Endometrial microvascular endothelial cells (primary cell): ENCODE measurements around the gene ZNF593. TPM values are rescaled to one million over a fixed set of nuclear protein-coding genes. Genes with fewer than 3 reads are reported as not detected.

Experiments used
- in situ Hi-C: cut with HindIII; loops from 2 replicates; pipeline ENCODE4 v1.10.0; 2017; ENCODE audit warnings: low sequenced_read_pairs, low pct_unique_long_range_greater_than_20kb; ENCODE audit errors: inconsistent ontology term
- total RNA-seq: library from RNA; depleted of rRNA; stranded (reverse); fragments of >200 nt; gene quantifications from one replicate; pipeline ENCODE4 v1.2.3, GENCODE V29; 2015; ENCODE audit errors: inconsistent ontology term

Gene ZNF593
- total RNA-seq, 1 donor from 2014 or later, result 49.0 TPM

DNA sequence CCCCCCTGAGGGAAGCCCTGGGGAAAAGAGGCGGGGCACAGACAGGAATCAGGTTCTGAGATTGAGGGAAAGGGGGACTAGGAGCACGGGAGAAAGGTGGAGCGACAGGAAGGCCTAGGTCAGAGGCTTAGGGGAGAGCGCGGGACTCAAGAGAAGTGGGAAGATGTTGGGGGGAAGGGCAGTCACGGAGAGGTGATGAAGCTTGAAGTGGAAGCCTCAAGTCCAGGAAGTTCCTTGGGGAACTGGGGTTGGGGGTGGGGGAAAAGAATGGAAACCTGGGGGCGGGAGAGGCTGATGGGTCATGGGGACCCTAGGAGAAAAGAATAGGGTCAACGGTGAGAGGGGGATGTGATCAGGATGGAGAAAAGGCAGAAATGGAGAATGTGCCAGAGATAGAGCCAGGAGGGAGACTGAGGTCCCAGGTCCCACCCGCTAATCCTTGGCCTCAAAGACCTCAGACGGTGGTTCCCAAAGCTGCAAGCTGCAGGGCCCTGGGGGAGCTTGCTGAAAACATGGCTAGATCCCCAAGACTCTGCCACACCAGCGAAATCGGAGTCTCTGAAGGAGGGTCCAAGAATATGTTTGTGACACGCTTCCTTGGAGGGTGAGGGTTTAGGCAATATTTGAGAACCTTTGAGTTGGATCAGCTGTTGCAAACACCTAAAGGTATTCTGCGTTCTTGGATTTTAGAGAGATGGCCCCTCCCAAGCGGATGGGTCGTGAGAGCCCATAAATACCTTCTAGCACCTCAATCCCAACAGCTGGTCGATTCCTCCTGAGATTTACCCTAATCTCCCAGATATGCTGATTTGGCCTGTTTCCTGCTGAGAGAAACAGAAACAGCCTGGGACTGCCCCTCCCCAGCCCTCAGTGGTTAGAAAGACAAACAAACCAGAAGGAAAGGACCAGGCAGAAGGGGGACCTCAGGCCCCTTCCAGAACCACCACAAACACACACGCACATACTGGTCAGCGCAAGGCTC lies 4.6 kb upstream of the ZNF593 start:
- in situ Hi-C loops, result no loop called here

DNA sequence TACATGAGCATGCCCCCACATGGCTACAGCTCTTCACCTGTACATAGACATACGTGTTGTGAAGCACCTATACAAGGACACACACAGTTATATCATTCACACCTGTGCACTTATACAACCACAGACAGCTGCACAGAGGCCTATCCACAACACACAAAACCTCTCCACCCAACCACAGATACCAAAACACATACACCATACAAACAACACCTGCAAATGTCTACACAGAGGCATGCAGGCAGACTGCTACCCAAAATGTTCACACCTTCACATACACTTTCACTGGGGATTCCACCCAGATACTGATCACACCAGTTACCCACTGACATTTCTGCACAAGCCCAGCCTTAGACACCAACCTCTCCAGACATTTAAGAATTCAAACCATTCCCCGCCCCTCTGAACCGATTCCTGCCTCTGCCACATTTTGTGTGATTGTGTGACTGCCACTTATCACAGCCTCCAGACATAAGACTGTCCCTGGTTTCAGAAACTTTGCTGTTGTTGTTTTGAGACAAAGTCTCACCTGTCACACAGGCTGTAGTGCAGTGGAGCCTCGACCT lies 2.9 kb upstream of the ZNF593 start:
- in situ Hi-C loops, result no loop called here

DNA sequence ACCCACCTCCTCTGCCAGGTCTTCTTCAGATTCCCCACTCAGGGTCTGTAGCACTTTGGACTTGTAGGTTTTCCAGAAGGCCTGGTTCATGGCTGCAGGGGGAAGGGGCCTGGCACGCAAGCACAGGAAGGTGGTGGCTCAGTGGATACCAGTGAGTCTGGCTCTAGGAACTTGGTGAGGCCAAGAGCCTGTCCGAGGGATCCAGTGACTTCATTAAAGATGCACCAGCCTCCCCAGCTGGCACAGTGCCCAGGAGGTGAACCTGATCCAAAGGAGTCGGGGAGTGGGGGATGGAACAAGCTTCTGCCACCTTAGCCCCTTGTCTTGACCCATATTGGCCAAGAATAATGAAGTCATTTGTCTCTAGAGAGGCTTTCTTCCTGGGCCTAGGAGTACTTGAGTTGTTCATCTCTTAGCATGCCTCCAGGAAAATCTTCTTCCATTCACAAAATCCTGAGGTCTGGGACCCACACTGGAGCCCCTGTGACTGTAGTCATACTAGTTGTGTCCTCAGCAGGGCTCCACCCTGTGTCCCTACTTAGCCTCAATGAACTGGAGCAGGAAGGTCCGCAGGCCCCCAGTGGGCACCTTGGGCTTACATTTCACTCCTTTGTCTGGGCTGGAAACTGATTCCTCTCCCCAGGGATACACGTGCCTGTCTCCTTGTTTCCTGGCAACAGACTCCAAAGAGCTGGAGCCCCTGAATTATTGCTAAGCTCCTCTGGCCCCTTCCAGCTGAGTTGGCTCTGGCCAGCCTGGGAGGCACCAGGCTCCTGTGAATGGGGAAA lies 1.1 kb upstream of the ZNF593 start, which contains the start of gene C1orf232:
TSS of gene C1orf232 (minus strand) at position 554 of the 788 bp plus-strand sequence. CDS start at position 90, 464 bp downstream.
- in situ Hi-C loops, result no loop called here

DNA sequence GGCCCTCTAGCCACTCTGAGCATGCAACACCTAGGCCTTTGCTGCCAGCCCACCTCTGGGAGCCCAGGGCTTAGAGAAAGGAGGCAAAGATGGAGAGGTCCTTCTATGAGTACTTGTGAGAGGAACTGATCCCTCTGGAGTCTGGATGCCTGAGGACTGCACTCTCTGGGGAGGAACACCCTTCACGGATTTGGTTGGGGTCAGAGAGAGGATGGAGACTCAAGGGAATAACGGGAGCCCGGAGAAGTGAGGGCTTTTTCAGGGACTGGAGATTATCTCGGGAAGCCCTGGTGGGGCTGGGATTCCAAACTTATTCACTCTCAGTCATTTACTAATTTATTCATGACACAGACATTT lies 532 bp upstream of the ZNF593 start:
- in situ Hi-C loops, result no loop called here

DNA sequence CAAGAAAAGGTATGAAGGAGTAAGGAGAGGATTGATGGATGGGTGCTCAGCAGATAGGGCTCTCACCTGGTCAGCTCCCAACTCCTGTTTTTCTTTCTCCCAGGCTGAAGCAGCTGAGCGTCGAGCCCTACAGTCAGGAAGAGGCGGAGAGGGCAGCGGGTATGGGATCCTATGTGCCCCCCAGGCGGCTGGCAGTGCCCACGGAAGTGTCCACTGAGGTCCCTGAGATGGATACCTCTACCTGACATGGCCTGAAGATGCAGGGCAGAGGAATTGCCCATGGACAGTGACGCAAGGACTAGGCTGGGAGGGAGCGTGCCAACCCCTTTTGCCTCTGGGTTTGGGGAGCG lies 739 bp downstream of the ZNF593 start:
- in situ Hi-C loops, result no loop called here

DNA sequence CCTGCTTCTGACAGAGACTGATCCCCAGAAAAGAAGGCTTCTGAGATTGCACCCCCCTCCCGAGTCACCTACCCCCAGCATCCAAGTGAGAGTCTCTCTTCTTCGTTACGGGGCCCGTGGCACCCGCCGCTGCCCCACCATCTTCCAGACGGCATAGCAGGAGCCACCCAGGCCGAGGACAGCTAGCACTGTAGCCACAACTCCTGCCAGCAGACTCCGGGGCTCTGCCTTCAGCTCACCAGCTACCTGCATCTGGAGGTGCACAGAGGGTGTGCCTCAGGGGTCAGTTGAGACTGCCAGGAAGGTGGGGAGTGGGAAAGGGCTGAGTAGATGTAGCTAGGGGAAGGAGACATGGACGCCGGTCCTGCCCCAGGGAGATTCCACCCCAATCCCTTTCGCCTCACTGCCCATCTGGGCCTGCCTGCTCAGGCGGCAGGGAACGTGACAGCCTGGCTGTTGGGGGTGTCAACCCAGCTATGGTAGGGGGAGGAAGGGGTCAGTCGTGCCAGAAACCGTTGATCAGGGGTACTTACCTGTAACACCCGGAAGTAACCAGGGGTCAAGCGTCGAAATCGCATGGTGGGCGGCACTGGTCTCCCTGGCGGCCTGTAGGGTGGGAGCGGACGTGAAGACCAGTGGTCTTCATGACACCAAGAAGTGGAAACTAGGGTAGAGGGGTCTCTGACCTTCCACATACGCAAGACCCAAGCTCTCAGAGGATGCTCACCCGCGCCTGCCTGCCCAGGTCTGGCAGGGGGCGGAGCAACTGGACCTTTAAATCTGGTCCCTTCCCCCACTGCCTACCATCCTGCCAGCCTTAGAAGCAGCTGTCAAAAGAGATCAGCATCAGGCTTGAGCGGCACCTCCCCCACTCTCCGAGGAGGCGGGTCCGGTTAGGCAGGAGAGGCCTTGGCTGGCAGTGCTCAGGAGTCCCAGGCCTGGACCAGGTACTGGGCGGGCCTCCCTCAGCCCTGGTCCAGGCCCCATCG lies 1.7 kb downstream of the ZNF593 start, which contains the start of gene ZNF593OS:
TSS of gene ZNF593OS (minus strand) at position 749 of the 989 bp plus-strand sequence. CDS start at position 578, 171 bp downstream.
- in situ Hi-C loops, result no loop called here

DNA sequence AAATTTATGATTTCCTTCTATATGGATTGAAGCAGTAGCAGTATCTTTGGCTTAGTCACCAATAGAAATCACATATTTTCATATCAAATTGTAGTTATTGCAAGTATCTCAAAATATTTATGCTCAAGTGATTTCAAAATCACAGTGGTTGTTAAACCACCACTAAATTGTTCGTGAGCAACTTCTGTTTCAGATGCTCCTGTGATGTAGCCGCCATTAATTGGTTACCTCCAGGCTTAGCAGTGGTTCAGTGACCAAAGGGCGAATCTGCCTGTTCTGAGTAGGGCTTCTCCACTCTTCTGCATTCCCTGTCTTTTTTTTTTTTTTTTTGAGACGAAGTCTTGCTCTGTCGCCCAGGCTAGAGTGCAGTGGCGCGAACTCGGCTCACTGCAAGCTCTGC lies 5.6 kb downstream of the ZNF593 start:
- in situ Hi-C loops, result no loop called here

DNA sequence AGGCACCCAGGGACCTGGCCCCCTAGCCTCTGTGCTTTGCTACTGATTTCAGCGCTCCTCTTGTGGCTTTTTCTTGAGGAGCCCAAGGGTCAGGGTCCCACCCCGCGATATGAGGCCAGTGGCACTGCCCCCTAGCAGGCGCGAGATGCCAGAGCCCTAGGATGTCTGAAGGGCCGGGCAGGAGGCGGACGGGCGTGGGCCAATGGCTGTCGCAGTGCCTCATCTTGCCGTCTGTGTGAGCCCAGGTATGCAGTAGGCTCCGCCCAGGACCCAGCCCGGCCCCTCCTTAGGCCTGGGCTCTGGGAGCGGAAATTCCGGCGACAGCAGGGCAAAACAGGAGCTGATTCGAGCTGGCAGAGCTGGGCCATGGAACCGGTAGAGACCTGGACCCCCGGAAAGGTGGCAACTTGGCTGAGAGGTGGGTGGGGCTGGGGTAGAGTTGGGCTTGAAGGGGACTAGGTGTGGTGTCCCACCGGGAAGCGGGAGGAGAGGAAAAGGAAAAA lies 7.5 kb downstream of the ZNF593 start, which contains the start of gene CNKSR1:
TSS of gene CNKSR1 (plus strand) at position 310 of the 503 bp plus-strand sequence. CDS start at position 367, 57 bp downstream.
- in situ Hi-C loops, result no loop called here

DNA sequence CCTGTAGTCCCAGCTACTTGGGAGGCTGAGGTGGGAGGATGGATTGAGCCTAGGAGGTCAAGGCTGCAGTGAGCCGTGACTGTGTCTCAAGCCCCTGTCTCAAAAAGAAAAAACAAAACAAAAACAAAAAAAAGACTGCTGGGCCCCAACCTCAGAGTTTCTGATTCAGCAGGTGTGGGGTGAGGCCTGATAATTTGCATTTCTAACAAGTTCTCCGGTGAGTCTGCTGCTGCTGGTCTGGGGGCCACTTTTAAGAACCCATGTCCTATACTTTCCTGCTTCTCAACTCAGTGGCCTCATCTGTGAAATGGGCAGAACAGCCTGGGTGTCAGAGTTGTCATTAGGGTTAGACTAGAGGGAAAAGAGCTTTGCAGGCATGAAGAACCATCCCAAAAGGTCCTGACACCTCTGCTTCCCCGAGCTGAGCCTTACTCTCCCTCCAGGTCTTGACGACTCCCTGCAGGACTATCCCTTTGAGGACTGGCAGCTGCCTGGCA lies 10.3 kb downstream of the ZNF593 start:
- in situ Hi-C loops, result no loop called here

DNA sequence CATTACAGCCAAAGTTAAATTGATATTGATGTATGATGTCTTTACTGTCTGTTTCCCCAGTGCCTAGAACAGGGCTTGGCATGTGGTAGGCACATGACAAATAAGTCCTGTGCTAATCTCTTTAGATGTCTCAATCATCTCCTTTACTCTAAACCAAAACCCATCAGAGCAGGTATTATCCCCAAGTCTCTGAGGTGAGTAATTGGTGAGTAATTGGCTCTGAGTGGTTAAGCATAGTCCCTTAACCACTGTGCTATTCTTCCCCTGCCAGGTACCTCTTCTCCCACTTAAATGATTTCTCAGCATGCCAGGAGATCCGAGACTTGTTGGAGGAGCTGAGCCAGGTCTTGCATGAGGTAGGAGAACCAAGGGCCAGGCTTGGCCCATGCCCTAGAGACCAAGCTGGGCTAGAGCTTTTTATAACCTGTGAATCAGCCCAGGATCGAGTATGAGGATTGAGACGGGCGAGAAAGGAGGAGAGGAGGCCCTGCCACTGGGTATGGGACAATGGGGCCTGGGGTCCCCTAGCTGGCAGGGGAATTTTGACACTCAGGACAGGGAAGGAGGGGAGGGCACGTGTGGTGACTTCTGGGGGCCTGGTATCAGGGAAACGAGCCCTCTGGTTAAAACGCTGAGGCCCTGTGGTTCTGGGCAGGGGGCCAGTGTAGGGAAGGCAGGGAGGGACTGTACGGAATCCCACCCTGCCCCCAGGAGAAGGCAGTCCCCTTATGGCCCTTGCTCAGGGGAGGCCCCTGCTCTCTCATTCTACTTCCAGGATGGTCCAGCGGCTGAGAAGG lies 12.1 kb downstream of the ZNF593 start:
- in situ Hi-C loops, result no loop called here

DNA sequence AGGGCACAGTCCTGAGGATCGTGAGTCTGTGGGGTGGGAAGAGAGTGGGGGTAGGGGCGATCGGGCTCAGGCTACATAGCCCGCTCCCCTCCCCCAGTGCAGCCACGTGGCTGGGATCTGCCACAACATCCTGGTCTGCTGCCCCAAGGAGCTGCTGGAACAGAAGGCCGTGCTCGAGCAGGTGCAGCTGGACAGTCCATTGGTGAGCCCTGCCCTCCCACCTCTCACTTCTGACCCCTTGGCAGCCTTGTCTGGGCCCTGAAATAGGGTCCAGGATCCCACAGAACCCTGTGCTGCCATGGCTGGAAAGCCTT lies 12.6 kb downstream of the ZNF593 start:
- in situ Hi-C loops, result no loop called here

DNA sequence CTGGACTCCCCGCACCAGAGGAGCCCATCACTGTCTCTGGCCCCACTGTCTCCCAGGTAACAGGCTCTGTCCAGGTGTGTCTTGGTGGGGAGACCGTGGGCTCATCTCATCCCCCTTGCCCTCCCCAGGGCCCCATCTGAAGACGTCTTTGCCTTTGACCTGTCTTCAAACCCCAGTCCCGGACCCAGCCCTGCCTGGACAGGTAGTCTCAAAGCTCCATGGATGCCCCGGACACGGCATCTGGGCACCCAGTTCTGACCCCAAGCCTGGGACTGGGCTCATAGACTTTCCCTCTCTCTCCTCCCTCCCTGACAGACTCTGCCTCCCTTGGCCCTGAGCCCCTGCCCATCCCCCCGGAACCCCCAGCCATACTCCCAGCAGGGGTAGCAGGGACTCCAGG lies 14.4 kb downstream of the ZNF593 start:
- in situ Hi-C loops, result no loop called here

DNA sequence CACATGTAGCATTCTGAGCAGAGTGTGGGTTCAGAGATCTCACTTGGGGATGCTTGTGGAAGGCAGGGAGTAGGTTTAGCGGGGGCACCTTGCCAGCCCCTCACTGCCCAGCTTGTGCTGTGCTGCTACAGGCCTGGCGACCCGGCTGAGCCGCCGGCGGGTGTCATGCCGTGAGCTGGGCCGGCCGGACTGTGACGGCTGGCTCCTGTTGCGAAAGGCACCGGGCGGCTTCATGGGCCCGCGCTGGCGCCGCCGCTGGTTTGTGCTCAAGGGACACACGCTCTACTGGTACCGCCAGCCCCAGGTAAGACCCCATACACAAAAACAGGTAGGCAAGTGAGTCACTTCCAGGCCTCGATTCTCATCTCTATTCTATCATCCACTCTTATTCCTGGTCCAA lies 15.2 kb downstream of the ZNF593 start:
- in situ Hi-C loops, result no loop called here

DNA sequence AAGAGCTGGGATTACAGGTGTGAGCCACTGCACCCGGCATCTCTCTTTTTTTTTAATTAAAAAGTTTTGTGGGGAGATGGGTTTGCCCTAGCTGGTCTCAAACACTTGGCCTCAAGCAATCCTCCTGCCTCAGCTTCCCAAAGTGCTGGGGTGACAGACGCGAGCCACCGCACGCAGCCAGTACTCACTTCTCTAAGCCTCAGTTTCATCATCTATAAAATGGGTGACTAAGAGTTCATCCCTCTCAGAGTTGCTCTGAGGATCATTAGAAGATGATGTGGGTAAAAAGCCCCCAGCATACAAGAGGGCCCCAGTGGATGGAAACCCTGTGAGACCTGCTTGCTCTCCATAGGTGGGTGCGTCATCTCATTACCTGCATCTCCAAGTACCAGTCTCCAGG lies 18.2 kb downstream of the ZNF593 start:
- in situ Hi-C loops, result no loop called here

DNA sequence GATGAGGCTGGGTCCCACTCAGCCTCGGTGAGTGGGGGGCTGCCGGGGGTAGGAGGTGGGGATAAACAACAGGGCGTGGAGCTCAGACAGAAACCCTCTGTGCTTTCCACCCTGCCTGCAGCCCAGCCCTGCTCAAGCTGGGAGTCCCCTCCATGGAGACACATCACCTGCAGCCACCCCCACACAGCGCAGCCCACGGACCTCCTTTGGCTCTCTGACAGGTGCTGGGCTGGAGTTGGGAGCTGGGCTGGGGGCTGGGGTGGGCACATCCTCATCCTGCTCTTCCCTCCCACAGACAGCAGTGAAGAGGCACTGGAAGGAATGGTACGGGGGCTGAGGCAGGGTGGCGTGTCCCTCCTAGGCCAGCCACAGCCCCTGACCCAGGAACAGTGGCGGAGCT lies 18.8 kb downstream of the ZNF593 start:
- in situ Hi-C loops, result no loop called here

DNA sequence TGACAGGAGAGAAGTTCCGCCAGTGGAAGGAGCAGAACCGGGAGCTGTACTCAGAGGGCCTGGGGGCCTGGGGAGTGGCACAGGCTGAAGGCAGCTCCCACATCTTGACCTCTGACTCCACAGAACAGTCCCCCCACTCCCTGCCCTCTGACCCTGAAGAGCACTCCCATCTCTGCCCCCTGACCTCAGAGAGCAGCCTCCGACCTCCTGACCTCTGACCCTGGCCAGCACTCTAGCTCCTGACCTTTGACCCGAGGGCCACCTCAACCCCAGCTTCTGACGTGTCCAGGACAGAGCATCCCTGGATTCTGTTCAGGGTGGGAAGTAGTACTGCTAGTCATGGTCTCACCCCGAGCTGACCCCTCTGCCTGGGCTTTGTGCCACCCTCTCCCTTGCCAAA lies 19.6 kb downstream of the ZNF593 start:
- in situ Hi-C loops, result no loop called here

DNA sequence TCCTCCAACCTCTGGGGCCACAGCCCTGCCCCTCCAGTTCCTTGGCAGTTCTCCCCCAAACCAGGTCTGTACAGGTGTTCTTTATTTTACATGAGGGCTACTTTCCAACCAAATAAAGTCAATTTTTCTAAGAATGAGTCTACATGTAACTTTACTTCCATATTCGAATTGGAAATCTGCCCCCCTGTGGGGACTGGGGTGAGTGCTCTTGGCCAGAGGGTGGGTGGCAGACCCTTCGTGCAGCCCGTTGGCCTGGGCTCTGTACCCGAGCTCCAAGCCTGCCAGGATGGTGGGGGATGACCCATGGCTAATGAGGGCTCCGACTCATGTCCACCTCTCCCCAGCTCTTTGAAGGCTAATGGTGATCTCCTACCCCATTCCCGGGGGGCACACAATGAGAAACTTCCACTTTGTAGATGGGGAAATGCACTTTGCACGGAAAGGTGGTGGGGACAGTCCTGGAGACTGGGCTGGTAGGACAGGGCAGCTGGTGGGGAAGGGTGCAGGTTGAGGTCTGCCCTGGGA lies 20.1 kb downstream of the ZNF593 start:
- in situ Hi-C loops, result no loop called here
